Trophoblast cell (in vitro differentiated cells and primary cell): ENCODE results near the gene ARMC6.
"Not testable (repeated sequence)": the region's sequence is repeated elsewhere in the genome, so short reads cannot be mapped to it uniquely, and the experiment has no call there.

Experiments
- DNase-seq, 2 donors: peaks; one replicate each; pipeline ENCODE4 v3.0.0-alpha.2; 2016
- H2AFZ ChIP-seq: 2 replicates; pipeline ENCODE4 v1.6.1; 2013; ENCODE audit warnings: low read length, moderate library complexity, mild to moderate bottlenecking; ENCODE audit not compliant: insufficient read depth, poor library complexity
- H2AK5ac ChIP-seq: 2 replicates; pipeline ENCODE4 v1.6.1; 2013; ENCODE audit warnings: mild to moderate bottlenecking, low read length
- H2BK120ac ChIP-seq: 2 replicates; pipeline ENCODE4 v1.6.1; 2013; ENCODE audit warnings: low read length, mild to moderate bottlenecking, moderate library complexity; ENCODE audit not compliant: insufficient read depth, poor library complexity
- H2BK12ac ChIP-seq: 2 replicates; pipeline ENCODE4 v1.6.1; 2013; ENCODE audit warnings: mild to moderate bottlenecking, low read length, moderate library complexity
- H2BK5ac ChIP-seq: 2 replicates; pipeline ENCODE4 v1.6.1; 2013; ENCODE audit warnings: low read length, low read depth, moderate library complexity, mild to moderate bottlenecking; ENCODE audit not compliant: poor library complexity
- H3K14ac ChIP-seq: 2 replicates; pipeline ENCODE4 v1.6.1; 2013; ENCODE audit warnings: mild to moderate bottlenecking, low read length
- H3K18ac ChIP-seq: 2 replicates; pipeline ENCODE4 v1.6.1; 2013; ENCODE audit warnings: mild to moderate bottlenecking, low read length
- H3K23ac ChIP-seq: 2 replicates; pipeline ENCODE4 v1.6.1; 2013; ENCODE audit warnings: low read length
- H3K27ac ChIP-seq: 2 replicates; pipeline ENCODE4 v1.5.1; 2013; ENCODE audit warnings: low read depth, mild to moderate bottlenecking, inconsistent platforms, low read length, moderate library complexity
- H3K27me3 ChIP-seq: 2 replicates; pipeline ENCODE4 v1.6.1; 2013; ENCODE audit warnings: inconsistent platforms, mild to moderate bottlenecking, low read length, moderate library complexity; ENCODE audit not compliant: insufficient read depth
- H3K36me3 ChIP-seq, 2 experiments: 1 replicate in 1 of 2; 2 replicates in 1 of 2; pipeline ENCODE4 v1.6.1; 2013; ENCODE audit warnings: low read length in 2 of 2, mild to moderate bottlenecking in 2 of 2, moderate library complexity in 1 of 2; ENCODE audit not compliant: insufficient read depth in 2 of 2, control insufficient read depth in 1 of 2
- H3K4ac ChIP-seq: 2 replicates; pipeline ENCODE4 v1.6.1; 2013; ENCODE audit warnings: low read depth, mild to moderate bottlenecking, low read length, moderate library complexity
- H3K4me1 ChIP-seq, 2 experiments: 1 replicate in 1 of 2; 2 replicates in 1 of 2; pipeline ENCODE4 v1.6.1; 2013; ENCODE audit warnings: low read length in 2 of 2, mild to moderate bottlenecking in 2 of 2, moderate library complexity in 1 of 2; ENCODE audit not compliant: insufficient read depth in 2 of 2, control insufficient read depth in 1 of 2
- H3K4me2 ChIP-seq: 2 replicates; pipeline ENCODE4 v1.6.1; 2013; ENCODE audit warnings: inconsistent platforms, mild to moderate bottlenecking, low read length, moderate library complexity
- H3K4me3 ChIP-seq: 2 replicates; pipeline ENCODE4 v1.5.1; 2013; ENCODE audit warnings: mild to moderate bottlenecking, low read depth, low read length, inconsistent platforms
- H3K79me1 ChIP-seq: one replicate; pipeline ENCODE4 v1.6.1; 2013; ENCODE audit warnings: low read length
- H3K79me2 ChIP-seq: 2 replicates; pipeline ENCODE4 v1.6.1; 2013; ENCODE audit warnings: low read length, mild to moderate bottlenecking; ENCODE audit not compliant: control insufficient read depth, insufficient read depth, poor library complexity
- H3K9ac ChIP-seq: 2 replicates; pipeline ENCODE4 v1.6.1; 2013; ENCODE audit warnings: mild to moderate bottlenecking, low read length
- H3K9me3 ChIP-seq: 2 replicates; pipeline ENCODE4 v1.6.1; 2013; ENCODE audit warnings: low read depth, mild to moderate bottlenecking, control low read depth, inconsistent platforms, low read length; ENCODE audit not compliant: insufficient read depth
- H4K12ac ChIP-seq: 2 replicates; pipeline ENCODE4 v1.6.1; 2013; ENCODE audit warnings: low read depth, mild to moderate bottlenecking, low read length, moderate library complexity
- H4K8ac ChIP-seq: 2 replicates; pipeline ENCODE4 v1.6.1; 2013; ENCODE audit warnings: low read depth, mild to moderate bottlenecking, low read length, moderate library complexity
- H4K91ac ChIP-seq: one replicate; pipeline ENCODE4 v1.6.1; 2013; ENCODE audit warnings: low read depth, mild to moderate bottlenecking, low read length, moderate library complexity
- WGBS: extraction: QIAGEN DNeasy Blood & Tissue Kit; methylation state at CpG from one replicate; pipeline ENCODE4 v1.1.7; 2013; ENCODE audit warnings: missing lambda C conversion rate; ENCODE audit not compliant: insufficient read length, insufficient coverage; ENCODE audit errors: extremely low coverage; 5-methylcytosine and 5-hydroxymethylcytosine counted together

ARMC6 gene

GRCh38 chr19:19021115-19021514, 12.3 kb upstream of the ARMC6 start:
- Histone ChIP-seq H4K91ac (no peak overlapping the region), H3K4me3 (no peak overlapping the region), H3K9me3 (no peaks in the 10 kb centered on the region), H3K23ac (no peak overlapping the region), H2BK120ac (no peak overlapping the region), H3K14ac (no peak overlapping the region), H3K27me3 (no peaks in the 10 kb centered on the region), H2AK5ac (no peak overlapping the region), H3K9ac (no peak overlapping the region), H3K4me2 (no peak overlapping the region), H3K27ac (no peak overlapping the region), H3K18ac (no peak overlapping the region), H2BK5ac (no peak overlapping the region), H4K8ac (no peak overlapping the region), H3K79me2 (no peaks in the 10 kb centered on the region), H3K4me1 (no peaks in the 10 kb centered on the region), H3K36me3 (peaks cover 38 to 56% of the 10 kb centered on the region in 2 experiments), H3K4ac (no peak overlapping the region), H4K12ac (no peak overlapping the region), H2AFZ (no peak overlapping the region), H2BK12ac (no peak overlapping the region), H3K79me1 (no peaks in the 10 kb centered on the region)
- DNase-seq: peak; percentile 9 to 63
- no CpG with 5 or more reads among the region's 3 CpGs for WGBS

GRCh38 chr19:19022380-19022961, 10.9 kb upstream of the ARMC6 start:
- H2AK5ac ChIP-seq: no peak overlapping the region
- H3K9me3 ChIP-seq: no peaks in the 10 kb centered on the region
- no peak overlapping the region for H3K9ac ChIP-seq
- no peak overlapping the region for H3K4me2 ChIP-seq
- H4K91ac ChIP-seq: no peak overlapping the region
- no peak overlapping the region for H2BK5ac ChIP-seq
- H3K79me1 ChIP-seq: no peaks in the 10 kb centered on the region
- H3K27ac ChIP-seq: no peak overlapping the region
- no peak overlapping the region for H3K4ac ChIP-seq
- H4K8ac ChIP-seq: no peak overlapping the region
- no peak overlapping the region for H4K12ac ChIP-seq
- no peak for DNase-seq
- no peak overlapping the region for H3K4me3 ChIP-seq
- no peaks in the 10 kb centered on the region for H3K27me3 ChIP-seq
- no peak overlapping the region for H2BK12ac ChIP-seq
- H3K18ac ChIP-seq: no peak overlapping the region
- no peaks in the 10 kb centered on the region for H3K79me2 ChIP-seq
- no peak overlapping the region for H2AFZ ChIP-seq
- H3K23ac ChIP-seq: no peak overlapping the region
- H2BK120ac ChIP-seq: no peak overlapping the region
- no peak overlapping the region for H3K14ac ChIP-seq
- H3K36me3 ChIP-seq: peaks cover 40 to 59% of the 10 kb centered on the region in 2 experiments
- no CpG with 5 or more reads among the region's 4 CpGs for WGBS
- H3K4me1 ChIP-seq: no peaks in the 10 kb centered on the region

DNA sequence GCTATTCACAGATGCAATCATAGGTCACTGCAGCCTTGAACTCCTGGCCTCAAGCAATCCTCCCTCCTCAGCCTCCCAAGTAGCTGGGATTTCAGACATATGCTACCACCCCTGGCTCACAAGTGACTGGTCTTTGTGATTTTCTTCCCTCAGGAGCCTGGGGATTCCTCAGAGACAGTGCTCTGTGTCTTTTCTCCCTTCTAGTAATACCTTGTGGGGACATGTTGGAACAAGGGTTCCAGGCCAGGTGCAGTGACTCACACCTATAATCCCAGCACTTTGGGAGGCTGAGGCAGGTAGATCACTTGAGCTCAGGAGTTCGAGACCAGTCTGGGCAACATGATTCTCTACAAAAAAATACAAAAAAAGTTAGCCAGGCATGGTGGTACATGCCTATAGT, 10.0 kb upstream of the ARMC6 start:
- not testable (repeated sequence) for H4K91ac ChIP-seq, H3K4me3 ChIP-seq, H3K27me3 ChIP-seq, H3K4me2 ChIP-seq, H3K79me1 ChIP-seq, H3K14ac ChIP-seq, H2AFZ ChIP-seq, H3K4me1 ChIP-seq, DNase-seq, H3K4ac ChIP-seq, H3K9ac ChIP-seq, H3K9me3 ChIP-seq, H3K79me2 ChIP-seq, H2BK5ac ChIP-seq, H4K12ac ChIP-seq, H2BK12ac ChIP-seq, H2BK120ac ChIP-seq, H4K8ac ChIP-seq, H2AK5ac ChIP-seq, H3K23ac ChIP-seq, H3K27ac ChIP-seq, H3K18ac ChIP-seq
- no CpG with 5 or more reads among the region's 1 CpG for WGBS
- peaks cover 40 to 62% of the 10 kb centered on the region in 2 experiments for H3K36me3 ChIP-seq

DNA sequence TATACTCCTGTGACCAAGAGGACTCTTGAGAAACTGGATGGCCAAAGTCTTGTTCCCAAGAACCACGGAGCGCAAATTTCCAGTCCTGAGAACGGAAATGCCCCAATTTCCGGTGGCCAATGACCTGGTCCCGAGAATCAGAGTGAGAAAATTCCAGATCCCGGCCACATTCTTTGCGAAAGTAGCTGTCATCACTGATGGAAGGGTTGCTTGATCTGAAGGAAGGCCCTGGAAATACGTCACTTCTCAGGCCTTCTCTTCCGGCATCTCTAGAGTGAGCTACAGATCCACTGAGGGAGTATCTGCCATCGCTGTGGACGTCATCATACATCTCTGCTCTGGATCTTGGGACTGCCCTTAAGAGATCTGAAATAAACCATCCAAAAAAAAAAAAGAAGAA, 7.5 kb upstream of the ARMC6 start:
- Histone ChIP-seq H3K9ac (no peak overlapping the region), H3K18ac (no peak overlapping the region), H3K4me3 (no peak overlapping the region), H3K79me2 (no peaks in the 10 kb centered on the region), H2BK5ac (no peak overlapping the region), H4K8ac (no peak overlapping the region), H3K9me3 (no peaks in the 10 kb centered on the region), H3K79me1 (no peaks in the 10 kb centered on the region), H2AFZ (no peak overlapping the region), H4K91ac (no peak overlapping the region), H4K12ac (no peak overlapping the region), H3K4me2 (no peak overlapping the region), H3K36me3 (peaks cover 50 to 73% of the 10 kb centered on the region in 2 experiments), H2BK12ac (no peak overlapping the region), H3K4me1 (no peaks in the 10 kb centered on the region), H3K14ac (no peak overlapping the region), H3K23ac (no peak overlapping the region), H3K27me3 (no peaks in the 10 kb centered on the region), H2AK5ac (no peak overlapping the region), H3K4ac (no peak overlapping the region), H3K27ac (no peak overlapping the region), H2BK120ac (no peak overlapping the region)
- WGBS: no CpG with 5 or more reads among the region's 11 CpGs
- DNase-seq: no peak
